Dedifferentiated amniotic fluid mesenchymal stem cell (primary cell): ENCODE measurements around the gene TTLL6.
"Not testable (repeated sequence)": the region's sequence is repeated elsewhere in the genome, so short reads cannot be mapped to it uniquely, and the experiment has no call there.

Source experiments
- DNase-seq: peaks from one replicate; pipeline ENCODE4 v3.0.0-alpha.2; 2016; ENCODE audit errors: extremely low spot score

TTLL6 gene

DNA sequence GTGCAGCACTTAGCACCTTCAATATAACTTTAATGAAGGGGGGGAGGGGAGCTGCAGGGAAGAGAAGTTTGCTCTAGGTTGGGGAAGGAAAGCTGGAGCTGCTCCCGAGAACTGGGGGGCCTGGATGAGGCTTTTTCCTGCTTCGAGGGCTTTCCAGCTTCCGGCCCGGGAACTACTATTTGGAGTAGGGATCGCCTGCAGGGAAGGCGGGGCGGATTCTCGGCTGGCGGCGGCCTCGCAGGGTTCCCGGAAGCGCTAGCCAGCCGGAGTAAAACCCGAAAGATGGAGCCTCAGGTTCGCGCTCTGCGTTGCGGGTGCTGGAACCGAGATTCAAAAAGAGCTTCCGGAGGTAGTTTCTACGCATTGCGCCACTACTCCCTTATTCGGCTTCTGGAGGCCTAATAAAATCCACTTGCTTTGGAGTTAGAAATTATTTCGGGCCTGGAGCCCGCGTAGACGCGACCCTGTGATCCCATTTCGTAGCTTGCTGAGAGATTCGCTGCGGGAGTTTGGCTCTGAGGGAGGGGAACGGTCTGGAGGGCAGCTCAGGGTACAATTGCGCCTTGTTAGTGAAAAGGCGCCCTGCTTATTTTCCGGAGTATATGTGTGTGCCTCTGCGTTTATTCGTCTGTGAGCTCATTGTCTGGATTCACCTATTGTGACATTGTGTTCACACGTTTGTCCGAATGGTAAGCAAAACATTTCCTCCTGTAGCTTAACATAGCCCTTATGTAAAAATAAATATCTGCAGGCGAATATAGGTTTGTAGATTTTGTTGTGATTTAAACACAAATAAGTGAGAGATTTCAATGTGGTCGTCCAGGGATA lies 93.4 kb downstream of the TTLL6 start:
- DNase-seq, result no peak

- DNase-seq, result no peak
Measured at GRCh38 chr17:48722915-48723422, 94.1 kb downstream of the TTLL6 start, which contains the start of gene PRAC2. Gene PRAC2 (plus strand): TSS chr17:48723185. CDS start chr17:48724411, 1,226 bp downstream.

- DNase-seq, result no peak
Measured at GRCh38 chr17:48722201-48722907, 94.7 kb downstream of the TTLL6 start, which contains the start of gene PRAC1. Gene PRAC1 (minus strand): TSS chr17:48722518. CDS start chr17:48722392, 126 bp downstream.

- no peak for DNase-seq
Measured at GRCh38 chr17:48721009-48721402, 96.0 kb downstream of the TTLL6 start.

DNA sequence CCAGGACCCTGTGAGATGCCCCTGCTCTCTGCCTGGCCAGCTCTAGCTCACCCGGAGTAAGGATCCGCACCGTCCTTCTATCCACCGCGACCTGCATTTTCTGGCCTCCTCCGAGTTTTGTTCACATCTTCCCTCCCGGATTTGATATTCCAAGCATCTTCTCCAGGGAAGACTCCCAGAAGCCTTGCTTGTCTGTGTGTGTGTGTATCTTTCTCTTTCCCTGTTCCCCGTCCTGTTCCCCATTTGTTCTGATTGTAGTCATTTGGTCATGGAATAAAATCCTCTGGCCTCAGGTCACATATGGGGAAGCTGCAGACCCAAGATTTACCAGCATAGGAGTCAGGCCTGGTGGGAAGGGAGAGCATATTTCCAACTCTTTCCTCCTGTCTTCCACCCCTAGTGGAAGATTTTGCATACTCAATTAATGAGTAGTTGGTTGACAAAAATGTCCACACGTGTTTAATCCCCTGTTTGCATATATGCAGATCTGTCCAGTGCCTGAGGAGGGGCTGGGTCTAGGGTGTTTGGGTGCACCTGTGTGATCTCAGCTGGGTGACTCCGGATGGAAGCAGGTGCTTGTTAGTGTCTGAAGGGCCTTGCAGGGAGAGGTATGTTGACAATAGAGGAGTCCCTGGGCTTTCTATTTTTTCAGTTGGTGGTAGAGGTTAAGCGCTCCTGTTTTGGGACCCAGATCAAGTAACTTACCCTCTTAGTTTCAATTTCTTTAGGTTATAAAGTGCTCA lies 96.6 kb downstream of the TTLL6 start:
- no peak for DNase-seq

DNA sequence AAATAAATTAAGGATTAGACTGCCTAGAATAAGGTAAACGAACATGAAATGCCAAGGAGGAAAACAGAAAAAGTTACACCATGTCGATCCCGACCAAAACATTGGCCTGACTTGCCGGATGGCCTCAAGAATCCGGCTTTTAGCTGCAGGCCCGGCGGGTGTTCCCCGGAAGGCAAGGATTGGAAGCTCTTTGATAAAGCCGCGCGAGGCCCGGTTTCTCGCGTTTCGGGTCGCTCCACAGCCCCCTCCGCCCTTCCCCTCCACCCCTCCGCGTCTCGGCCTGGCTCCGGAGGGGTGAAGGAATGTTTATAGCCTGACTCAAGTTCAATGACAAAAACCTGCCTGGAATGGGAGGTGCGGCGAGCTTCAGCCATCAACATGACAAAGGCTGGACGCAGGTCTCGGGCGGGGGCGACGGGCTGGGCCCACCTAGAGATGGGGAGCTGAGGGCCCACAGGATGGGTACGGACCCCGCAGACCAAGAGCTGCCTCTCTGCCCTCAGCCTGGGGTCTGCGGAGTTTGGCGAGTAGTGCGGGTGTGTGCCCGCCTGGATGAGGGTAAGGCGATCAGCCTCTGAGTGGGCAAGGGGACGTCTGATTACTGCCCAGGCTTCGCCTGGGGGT lies 97.3 kb downstream of the TTLL6 start:
- no peak for DNase-seq

DNA sequence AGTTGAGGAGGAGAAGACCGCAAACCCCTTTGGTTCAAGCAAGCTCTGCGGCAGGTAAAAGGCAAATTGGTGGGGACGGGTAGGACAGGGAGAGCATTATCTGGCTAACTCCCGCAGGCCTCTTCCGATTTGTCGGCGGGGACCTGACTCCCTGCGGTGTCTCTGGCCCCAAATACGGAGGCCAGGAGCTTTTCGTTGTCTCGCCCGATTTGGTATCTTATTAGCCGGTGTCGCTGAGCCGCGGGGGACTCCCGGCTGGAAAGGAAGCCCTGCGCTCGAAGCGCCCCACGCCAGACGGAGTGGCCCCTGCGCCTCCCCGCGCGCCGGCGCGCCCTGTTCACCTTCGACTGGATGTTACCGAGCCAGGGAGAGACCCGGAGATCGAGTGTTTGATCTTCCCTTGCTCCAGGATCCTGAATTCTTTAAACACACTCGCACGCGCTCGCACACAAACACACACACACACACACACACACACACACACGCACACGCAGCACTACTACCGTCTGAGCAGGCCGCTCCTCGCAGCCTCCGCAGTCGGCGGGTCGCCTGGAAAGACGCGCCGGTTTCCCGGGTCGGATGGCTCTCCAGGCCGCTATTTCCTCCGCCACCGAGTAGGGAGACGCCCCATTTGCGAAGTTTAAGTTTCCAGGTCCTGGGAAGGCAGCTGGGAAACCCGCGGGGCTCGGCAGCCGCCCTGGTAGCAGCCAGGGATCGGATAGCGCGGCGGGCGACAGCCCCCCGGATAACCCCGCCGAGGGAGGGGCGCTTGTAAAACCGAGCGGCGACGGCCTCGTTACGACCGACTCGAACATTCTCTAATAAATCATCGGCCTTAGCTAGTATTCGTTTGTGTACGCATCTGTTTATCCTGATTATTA lies 98.0 kb downstream of the TTLL6 start:
- DNase-seq, result no peak

- DNase-seq, result no peak
Measured at GRCh38 chr17:48718227-48718760, 98.7 kb downstream of the TTLL6 start.

DNA sequence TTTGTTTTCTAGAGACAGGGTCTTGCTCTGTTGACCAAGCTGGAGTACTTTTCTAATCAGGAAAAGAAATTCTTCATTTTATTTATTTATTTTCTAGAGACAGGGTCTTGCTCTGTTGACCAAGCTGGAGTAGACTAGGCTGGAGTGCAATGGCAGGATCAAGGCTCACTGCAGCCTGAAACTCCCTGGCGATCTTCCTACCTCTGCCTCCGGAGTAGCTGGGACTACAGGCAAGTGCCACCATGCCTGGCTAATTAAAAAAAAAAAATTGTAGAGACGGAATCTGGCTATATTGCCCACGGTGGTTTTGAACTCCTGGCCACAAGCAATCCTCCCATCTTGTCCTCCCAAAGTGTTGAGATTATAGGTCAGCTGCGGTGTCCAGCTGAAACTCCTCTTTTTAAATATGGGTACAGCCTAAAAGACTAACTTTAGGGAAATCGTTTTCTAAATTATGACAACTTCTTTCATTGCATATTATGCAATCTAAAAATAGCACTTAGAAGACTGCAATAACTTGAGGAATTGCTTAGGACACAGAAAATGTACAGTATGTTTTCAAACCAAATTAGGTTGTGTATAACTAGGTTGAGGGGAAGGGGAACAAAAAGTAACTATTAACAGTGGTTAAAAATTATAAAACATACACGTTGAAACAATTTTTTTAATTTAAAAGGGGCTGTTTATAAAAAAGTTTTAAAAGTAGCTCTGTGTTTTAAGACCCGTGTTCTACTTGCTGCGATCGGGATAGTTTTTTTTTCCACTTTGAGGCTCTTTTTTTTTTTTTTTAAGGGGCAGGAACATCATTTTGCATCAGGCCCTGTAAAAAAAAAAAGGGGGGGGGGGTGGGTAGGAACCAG lies 99.4 kb downstream of the TTLL6 start:
- DNase-seq, result no peak

GRCh38 chr17:48716549-48716948 lies 100.5 kb downstream of the TTLL6 start:
- DNase-seq, result not testable (repeated sequence)

DNA sequence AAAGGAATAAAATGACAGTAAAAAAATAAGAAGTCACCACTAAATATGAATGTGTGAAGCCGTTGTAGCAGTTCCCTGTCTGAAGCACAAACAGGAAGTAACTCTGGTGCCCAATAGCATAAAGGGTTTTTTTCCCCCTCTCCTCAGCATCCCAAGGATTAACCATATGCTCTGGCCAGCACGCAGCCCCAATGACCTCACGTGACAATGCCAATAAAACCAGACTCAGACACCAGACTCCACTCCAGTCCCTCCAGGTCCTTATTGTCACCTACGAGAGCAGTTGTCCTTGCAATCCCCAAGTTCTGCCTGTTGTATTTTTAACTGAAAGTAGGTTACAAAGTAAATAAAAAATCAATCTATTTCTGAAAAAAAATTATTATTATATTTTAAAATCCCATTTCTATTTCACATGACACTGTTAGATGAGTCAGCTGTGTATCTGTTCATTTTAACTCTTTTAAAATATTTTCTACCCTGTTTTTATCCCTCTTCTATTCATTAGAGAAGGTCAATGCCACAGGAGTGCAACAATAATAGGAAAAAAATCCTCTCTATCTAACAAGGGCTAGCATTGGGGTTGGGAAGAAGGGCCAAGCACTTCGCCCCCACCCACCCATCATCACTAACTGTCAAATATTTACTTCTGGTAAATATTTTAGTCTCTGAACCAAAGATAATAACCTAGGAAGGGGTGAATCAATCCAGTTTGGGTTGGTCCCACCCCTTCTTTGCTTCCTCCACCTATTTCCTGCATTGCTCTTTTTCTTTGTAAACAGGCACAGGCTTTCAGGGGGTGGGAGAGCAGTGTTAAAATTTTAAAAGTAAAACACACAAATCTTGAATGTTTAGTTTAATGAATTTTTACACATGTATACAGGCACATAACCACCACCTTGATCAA lies 101.3 kb downstream of the TTLL6 start:
- no peak for DNase-seq
